Activated CD4-positive, alpha-beta T cell treated with anti-CD3 and anti-CD28 coated beads, Interleukin-2, Interleukin-6, amounts not matched to agents 100 ng/mL and 50 ng/mL, durations not matched to agents 16 hours and 8 hours (primary cell): ENCODE results near the gene TNPO2.
A peak's percentile ranks its signal among the peaks of the same experiment; 100 is the strongest.
"Not testable (repeated sequence)": the region's sequence is repeated elsewhere in the genome, so short reads cannot be mapped to it uniquely, and the experiment has no call there.

ENCODE experiments used
- DNase-seq: peaks from one replicate; pipeline ENCODE4 v3.0.0-alpha.2; 2020

The TNPO2 gene

GRCh38 chr19:12736995-12737834, 13.5 kb upstream of the TNPO2 start, which contains the start of gene GET3:
TSS of gene GET3 (plus strand) at chr19:12737497. CDS start at chr19:12737506, 9 bp downstream.
- peak; percentile 94 for DNase-seq

DNA sequence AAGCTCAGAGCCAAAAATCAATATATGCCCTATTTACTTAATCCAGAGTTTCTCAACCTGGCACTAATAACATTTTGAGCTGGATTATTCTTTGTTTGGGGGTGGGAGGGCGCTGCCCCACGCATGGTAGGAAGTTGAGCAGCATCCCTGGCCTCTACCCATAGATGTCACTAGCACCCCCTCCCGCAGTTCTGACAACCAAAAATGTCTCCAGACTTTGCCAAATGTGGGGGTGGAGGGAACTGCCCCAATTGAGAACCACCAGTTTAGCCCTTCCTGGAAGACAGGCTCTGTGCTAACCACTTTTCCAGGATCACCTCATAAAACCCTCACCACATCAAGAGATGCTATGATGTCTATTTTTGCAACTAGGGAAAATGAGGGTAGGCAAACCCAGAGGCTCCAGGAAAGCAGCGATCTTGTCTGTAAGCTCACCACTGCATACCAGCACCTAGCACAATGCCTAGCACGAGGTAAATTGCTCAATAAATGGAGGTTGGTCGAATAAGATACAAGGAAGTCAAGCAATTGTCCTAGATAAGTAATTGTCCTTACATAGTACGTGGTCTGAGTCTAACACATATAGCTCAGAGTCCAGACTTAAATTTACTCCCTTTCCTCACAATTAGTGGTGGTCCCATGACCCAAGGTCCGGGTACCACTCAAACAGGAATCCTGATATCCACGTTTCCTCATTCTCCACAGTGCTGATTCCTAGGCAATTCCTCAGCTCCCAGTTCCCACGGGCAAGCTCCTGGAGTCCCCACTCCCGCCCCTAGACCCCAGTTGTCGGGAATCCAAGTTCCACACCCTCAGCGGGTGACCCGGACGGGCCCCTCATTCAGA, 9.9 kb upstream of the TNPO2 start:
- peak; percentile 80 for DNase-seq

DNA sequence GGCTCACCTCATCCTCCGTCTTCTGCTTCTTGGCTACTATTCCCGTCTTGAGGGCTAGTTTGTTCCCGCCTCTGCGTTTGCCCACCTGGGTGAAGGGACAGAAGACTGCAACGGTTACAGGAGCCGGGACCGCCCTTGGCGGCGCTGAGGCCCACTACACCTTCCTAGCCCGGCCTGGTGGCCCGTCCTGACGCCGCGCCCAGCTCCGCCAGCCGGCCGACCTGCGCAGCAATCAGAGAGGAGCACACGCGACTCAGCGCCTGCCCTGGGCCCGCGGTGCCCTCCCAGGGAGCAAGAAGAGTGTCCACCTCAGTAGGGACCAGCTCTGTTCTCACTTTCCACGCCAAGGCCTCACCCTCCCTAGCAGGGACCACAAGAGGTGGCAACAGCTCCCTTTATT, 7.6 kb upstream of the TNPO2 start:
- DNase-seq, result no peak

- no peak for DNase-seq
Observed at GRCh38 chr19:12730064-12730463, 6.3 kb upstream of the TNPO2 start.

DNA sequence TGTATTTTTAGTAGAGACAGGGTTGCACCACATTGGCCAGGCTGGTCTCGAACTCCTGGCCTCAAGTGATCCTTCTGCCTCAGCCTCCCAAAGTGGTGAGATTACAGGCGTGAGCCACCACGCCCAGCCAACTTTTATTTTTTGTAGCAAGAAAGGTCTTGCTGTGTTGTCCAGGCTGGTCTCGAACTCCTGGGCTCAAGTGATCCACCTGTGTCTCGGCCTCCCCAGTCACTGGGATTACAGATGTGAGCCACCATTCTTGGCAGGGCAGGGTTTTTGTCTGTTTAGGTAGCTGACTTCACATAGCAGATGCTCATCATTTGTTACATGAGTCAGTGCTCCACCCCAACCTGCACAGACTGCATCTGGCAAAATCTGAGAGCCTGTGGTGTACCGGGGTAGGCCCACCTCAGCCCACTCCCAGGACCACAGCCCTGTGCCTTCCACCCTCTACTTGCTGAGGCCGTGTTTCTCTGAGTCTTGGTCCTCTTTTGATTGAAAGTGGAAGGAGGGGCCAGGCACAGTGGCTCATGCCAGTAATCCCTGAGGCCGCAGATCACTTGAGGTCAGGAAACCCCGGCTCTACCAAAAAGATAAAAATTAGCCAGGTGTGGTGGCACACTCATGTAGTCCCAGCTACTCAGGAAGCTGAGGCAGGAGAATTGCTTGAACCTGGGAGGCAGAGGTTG, 4.2 kb upstream of the TNPO2 start:
- no peak for DNase-seq

- no peak for DNase-seq
Observed at GRCh38 chr19:12726988-12727316, 3.2 kb upstream of the TNPO2 start.

- not testable (repeated sequence) for DNase-seq
Observed at GRCh38 chr19:12725612-12726011, 1.9 kb upstream of the TNPO2 start.

DNA sequence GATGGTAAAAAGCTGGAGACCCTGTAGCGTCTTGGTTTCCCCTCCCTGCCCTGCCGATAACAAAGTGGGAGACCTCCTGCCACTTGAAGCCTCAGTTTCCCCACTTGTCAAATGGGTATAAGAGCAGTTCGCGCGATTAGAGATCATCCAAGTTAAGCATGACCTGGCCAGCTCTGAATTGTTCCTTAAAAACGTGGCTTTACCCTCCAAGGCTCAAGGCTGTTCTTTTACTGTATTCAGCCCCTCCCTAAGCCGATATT, 421 bp downstream of the TNPO2 start:
- DNase-seq, result peak; percentile 28

DNA sequence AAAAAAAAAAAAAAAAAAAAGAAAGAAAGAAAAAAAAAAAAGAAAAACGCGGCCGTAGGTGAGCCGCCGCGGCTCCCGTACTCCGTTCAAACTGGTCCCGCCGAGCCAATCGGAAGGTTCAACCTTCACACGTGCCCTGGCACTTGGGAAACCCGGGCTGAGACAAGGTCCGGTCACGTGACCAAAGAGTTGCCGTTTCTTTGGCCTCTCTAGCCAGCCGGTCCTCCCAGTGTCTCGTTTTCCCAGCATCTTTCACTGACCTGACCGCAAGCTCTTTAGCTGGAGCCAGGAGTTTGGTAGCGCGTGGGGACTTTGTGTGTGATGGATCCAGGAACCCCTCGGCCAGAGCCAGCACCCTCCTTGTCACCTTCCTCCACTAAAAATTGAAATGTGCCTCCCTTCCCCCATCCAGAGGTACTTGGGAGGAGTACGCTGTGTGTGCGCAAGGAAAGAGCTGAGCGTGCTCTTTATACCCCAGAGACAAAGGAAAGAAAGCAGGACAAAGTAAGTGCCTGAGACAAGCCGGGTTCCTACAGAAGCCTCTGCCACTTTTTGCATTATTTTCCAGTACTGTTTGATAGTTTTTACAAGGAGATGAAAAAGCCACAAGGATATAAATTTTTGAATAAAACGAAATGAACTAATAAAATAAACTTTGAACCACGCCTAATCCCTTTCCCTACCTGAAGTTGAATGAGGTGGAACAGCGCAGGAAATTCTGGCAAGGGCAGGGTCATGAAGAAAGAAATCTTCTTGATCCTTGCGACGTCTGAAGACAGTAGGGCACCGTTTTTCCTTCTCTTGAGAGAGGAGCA, 959 bp downstream of the TNPO2 start:
- DNase-seq, result peak; percentile 97

DNA sequence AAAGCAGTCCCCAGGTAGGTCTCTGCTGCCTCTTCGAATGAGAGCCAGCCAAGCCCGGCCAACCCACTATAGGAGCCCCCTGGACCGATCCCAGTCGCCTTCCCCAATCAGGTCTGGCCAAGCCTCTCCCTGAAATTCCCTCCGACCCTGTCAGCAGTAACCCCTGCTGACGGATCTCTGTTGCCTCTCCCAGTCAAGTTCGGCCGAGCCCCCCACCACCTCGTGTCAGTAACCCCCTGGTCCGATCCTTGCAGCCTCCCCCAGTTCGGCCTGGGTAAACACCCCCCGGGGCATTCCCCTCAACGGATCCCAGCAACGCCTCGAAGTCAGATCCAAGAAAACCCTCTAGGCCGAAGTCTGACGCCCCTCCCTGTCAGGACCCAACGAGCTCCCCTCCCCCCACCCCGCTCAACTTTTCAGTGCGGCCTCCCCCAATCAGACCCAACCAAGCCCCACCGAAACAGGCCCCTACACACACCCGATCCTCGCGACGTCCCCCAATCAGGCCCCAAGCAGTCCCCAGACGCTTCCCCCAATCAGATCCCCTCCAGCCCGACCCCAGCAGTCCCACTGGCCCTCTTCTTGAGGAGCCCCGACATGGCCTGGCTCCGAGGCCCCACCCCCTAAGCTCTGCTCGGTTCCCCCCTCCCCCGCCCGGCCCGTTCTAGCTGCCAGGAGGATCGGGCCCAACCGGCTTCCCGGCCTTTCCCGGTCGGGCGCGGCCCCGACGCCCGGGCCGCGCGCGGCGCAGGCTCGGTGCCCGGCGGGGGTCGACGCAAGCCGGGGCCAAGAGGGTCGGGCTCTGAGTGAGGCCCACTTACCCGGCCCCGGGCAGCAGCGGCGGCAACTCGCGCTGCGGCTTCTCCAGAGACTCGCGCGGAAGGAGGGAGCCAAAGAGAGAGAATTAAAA, 1.8 kb downstream of the TNPO2 start:
- DNase-seq, result peak; percentile 63

DNA sequence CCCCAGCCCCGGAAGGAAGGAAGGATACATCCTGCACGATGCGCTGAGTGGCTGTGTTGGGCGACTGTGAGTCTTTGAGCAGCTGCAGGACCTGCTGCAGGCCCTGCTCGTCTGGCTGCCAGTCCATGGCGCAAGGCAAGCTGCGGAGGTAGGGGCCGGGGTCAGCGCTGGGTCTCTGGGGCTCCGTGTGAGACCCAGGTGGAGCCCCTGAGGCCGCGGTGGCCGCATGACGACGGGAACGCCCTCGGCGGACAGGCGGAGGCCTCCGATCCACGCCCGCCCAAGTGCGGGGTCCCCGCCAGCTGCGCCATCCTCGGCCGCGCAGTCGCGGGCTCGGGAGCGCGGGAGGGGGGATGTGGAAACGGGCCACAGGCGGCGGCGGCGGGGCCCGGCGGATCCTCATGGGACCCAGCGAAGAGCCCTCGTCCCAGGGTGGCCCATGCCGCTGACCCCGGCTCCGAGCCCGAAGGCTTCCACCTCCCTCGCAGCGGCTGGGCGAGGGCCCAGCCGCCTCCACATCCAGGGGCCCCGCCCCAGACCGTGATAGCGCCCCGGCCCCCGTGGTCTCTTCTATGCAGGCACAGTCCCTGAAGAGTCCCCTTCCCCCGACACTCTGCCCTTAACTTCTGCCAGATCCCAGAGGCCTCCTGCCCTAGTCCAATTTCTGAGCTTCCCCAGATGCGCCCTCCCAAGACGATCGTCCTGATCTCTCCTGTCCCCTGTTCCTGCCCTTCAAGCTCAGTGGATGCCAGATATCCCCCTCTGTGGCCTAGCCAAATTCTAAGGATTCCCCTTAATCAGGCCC, 2.7 kb downstream of the TNPO2 start:
- peak; percentile 44 for DNase-seq

GRCh38 chr19:12720296-12720695, 3.4 kb downstream of the TNPO2 start:
- no peak for DNase-seq

DNA sequence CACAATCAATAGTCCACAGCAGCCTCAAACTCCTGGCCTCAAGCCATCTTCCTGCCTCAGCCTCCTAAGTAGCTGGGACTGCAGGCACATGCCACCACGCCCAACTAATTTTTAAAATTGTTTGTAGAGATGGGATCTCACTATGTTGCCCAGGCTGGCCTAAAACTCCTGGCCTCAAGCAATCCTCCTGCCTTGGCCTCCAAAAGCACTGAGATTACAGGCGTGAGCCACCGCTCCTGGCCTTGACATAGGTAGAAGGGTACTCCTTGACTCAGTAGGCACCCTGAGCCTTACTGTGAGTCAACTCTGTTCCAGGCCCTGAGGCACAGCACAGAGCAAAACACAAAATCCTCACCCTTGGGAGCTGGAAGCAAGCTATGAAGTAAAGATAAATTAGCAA, 7.8 kb downstream of the TNPO2 start:
- no peak for DNase-seq

GRCh38 chr19:12715102-12715501, 8.6 kb downstream of the TNPO2 start:
- DNase-seq, result no peak

DNA sequence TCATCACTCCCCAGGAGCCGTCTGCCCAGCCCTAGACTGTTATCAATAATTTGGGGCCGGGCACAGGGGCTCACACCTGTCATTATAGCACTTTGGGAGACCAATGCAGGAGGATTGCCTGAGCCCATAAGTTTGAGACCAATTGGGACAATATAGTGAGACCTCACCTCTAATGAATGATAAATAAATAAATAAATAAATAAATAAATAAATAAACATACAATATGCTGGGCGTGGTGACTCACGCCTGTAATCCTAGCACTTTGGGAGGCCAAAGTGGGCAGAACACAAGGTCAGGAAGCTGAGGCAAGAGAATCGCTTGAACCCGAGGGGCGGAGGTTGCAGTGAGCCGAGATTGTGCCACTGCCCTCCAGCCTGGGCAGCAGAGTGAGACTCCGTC, 10.4 kb downstream of the TNPO2 start:
- not testable (repeated sequence) for DNase-seq

DNA sequence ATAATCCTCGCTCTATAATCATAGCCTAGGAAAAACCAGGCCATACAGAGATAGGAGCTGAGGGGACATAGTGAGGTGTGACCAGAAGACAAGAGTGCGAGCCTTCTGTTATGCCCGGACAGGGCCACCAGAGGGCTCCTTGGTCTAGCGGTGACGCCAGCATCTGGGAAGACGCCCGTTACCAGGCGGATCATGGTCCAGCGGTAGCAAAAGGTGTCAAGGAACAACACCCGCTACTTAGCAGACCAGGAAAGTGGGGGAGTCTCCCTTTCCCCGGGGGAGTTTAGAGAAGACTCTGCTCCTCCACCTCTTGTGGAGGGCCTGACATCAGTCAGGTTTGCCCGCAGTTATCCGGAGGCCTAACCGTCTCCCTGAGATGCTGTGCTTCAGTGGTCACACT, 11.7 kb downstream of the TNPO2 start:
- DNase-seq, result not testable (repeated sequence)

- no peak for DNase-seq
Observed at GRCh38 chr19:12711187-12711586, 12.5 kb downstream of the TNPO2 start.

- DNase-seq, result no peak
Observed at GRCh38 chr19:12708641-12709040, 15.1 kb downstream of the TNPO2 start.

DNA sequence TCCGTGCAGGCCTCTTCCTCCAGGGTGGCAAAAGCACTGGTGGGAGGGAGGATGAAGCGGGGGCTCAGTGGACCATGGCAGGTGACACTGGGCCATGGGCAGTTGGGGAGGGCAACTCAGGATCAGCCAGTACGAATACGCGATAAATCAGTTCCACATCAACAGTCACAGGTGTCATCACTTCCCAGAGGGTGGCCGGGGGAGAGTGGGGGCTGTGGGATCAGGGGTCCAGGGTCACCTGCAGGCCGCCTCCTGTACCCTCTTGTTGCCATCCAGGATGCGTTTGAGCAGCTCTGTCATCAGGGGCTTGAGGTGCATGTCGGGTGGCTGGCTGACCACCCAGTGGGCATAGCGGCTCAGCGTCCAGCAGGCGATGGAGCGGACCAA, 17.4 kb downstream of the TNPO2 start:
- DNase-seq, result no peak

GRCh38 chr19:12705654-12706331, 17.9 kb downstream of the TNPO2 start:
- no peak for DNase-seq
